Mesendoderm (in vitro differentiated cells): ENCODE measurements around the gene PRKCSH.

Source experiments
- DNase-seq: peaks from one replicate; pipeline ENCODE4 v3.0.0; 2013
- H2AK5ac ChIP-seq: 2 replicates; pipeline ENCODE4 v1.6.1; 2013; ENCODE audit warnings: low read length, inconsistent platforms
- H2BK120ac ChIP-seq: 2 replicates; pipeline ENCODE4 v1.6.1; 2013; ENCODE audit warnings: low read depth, mild to moderate bottlenecking, low read length, moderate library complexity, mixed read lengths
- H2BK15ac ChIP-seq: replicated peaks from 2 replicates; pipeline ENCODE4 v1.6.1; 2013; ENCODE audit warnings: low read depth, mild to moderate bottlenecking, moderate library complexity
- H2BK5ac ChIP-seq: 2 replicates; pipeline ENCODE4 v1.6.1; 2013; ENCODE audit warnings: low read length, inconsistent platforms
- H3K18ac ChIP-seq: 2 replicates; pipeline ENCODE4 v1.6.1; 2013; ENCODE audit warnings: mild to moderate bottlenecking, low read length, mixed read lengths
- H3K23ac ChIP-seq: one replicate; pipeline ENCODE4 v1.6.1; 2013; ENCODE audit warnings: low read length
- H3K27ac ChIP-seq: 2 replicates; pipeline ENCODE4 v1.5.1; 2013; ENCODE audit warnings: low read depth, mild to moderate bottlenecking, inconsistent platforms, low read length, moderate library complexity
- H3K27me3 ChIP-seq: 2 replicates; pipeline ENCODE4 v1.6.1; 2013; ENCODE audit warnings: low read length, control low read depth, mild to moderate bottlenecking, inconsistent platforms; ENCODE audit not compliant: insufficient read depth, poor library complexity
- H3K36me3 ChIP-seq: 2 replicates; pipeline ENCODE4 v1.6.1; 2013; ENCODE audit warnings: low read length, inconsistent platforms; ENCODE audit not compliant: control insufficient read depth, insufficient read depth
- H3K4ac ChIP-seq: one replicate; pipeline ENCODE4 v1.6.1; 2013; ENCODE audit warnings: low read depth, mild to moderate bottlenecking, low read length, moderate library complexity
- H3K4me1 ChIP-seq: 2 replicates; pipeline ENCODE4 v1.6.1; 2013; ENCODE audit warnings: low read depth, low read length, inconsistent platforms; ENCODE audit not compliant: control insufficient read depth
- H3K4me2 ChIP-seq: 2 replicates; pipeline ENCODE4 v1.6.1; 2013; ENCODE audit warnings: low read length
- H3K4me3 ChIP-seq: 2 replicates; pipeline ENCODE4 v1.5.1; 2013; ENCODE audit warnings: mild to moderate bottlenecking, low read length
- H3K56ac ChIP-seq: one replicate; pipeline ENCODE4 v1.6.1; 2013; ENCODE audit warnings: low read length
- H3K79me1 ChIP-seq: 2 replicates; pipeline ENCODE4 v1.6.1; 2013; ENCODE audit warnings: low read length, inconsistent platforms
- H3K79me2 ChIP-seq: 2 replicates; pipeline ENCODE4 v1.6.1; 2013; ENCODE audit warnings: mild to moderate bottlenecking, low read length; ENCODE audit not compliant: control insufficient read depth, insufficient read depth
- H3K9ac ChIP-seq: 2 replicates; pipeline ENCODE4 v1.6.1; 2013; ENCODE audit warnings: low read length, inconsistent platforms
- H4K5ac ChIP-seq: one replicate; pipeline ENCODE4 v1.6.1; 2013; ENCODE audit warnings: low read length
- H4K8ac ChIP-seq: one replicate; pipeline ENCODE4 v1.6.1; 2013; ENCODE audit warnings: low read depth, mild to moderate bottlenecking, control low read depth, low read length, moderate library complexity
- WGBS: extraction: QIAGEN DNeasy Blood & Tissue Kit; methylation state at CpG from one replicate; pipeline ENCODE4 v1.1.7; 2013; ENCODE audit warnings: low lambda C conversion rate, missing lambda C conversion rate; ENCODE audit not compliant: insufficient coverage; ENCODE audit errors: extremely low coverage; 5-methylcytosine and 5-hydroxymethylcytosine counted together

PRKCSH gene

DNA sequence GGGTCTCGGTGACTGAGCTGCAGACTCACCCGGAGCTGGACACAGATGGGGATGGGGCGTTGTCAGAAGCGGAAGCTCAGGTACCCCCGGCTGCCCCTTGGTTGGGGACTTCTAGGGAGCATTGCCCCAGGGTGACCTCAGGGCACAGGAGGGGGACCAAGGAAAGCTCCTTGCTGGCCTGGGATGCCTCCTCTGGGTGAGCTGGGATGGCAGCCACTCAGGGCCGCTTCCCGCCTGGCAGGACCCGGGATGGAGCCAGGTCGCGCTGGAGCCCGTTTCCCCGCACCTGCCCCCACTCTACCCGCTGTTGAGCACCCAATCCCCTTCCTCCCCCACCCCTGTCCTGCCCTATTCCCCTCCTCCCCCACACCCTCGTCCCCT is 10.8 kb downstream of the PRKCSH start:
- Histone ChIP-seq H2AK5ac (no peak overlapping the region), H3K79me2 (no peaks in the 10 kb centered on the region), H3K18ac (no peak overlapping the region), H4K8ac (no peak overlapping the region), H3K9ac (no peak overlapping the region), H3K23ac (no peak overlapping the region), H3K4ac (no peak overlapping the region), H3K4me2 (no peak overlapping the region), H2BK120ac (no peak overlapping the region), H3K27ac (no peak overlapping the region), H3K4me1 (no peaks in the 10 kb centered on the region), H4K5ac (no peak overlapping the region), H2BK5ac (no peak overlapping the region), H2BK15ac (no peak overlapping the region), H3K27me3 (no peaks in the 10 kb centered on the region), H3K4me3 (no peak overlapping the region), H3K56ac (no peak overlapping the region), H3K36me3 (peaks cover 13% of the 10 kb centered on the region), H3K79me1 (peaks cover 2% of the 10 kb centered on the region)
- no CpG with 5 or more reads among the region's 14 CpGs for WGBS
- DNase-seq = no peak

DNA sequence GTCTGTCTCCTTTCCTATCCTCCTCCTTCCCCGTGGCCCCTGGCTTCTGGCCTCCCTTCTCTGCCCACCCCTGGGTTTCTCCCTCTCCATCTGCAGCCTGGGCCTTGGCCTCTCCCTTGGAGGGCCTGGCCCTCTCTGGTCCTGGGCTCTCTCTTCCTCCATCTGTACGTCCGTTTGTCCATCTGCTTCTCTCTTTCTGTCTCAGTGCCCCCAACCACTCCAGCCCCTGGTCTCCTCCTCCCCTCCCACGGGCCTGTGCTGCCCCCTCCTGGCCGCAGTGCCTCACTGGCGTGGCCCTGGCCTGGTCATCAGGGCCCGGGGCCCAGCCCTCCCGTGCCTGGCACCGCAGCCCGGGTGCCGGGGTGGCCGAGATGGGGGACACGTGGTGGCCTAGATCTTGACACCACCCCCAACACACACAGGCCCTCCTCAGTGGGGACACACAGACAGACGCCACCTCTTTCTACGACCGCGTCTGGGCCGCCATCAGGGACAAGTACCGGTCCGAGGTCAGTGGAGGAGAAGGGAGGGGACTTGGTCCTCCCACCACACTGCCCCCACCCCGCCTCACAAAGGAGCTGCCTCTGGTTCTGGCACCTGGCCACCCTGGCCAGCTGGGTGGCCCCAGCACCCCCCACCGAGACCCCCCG is 11.3 kb downstream of the PRKCSH start:
- H3K79me2 ChIP-seq = no peaks in the 10 kb centered on the region
- no peak overlapping the region for H3K27ac ChIP-seq
- H3K4me1 ChIP-seq = no peaks in the 10 kb centered on the region
- peak; percentile 56 for DNase-seq
- H2BK120ac ChIP-seq = no peak overlapping the region
- H3K4me2 ChIP-seq = no peak overlapping the region
- H3K79me1 ChIP-seq = peaks cover under 1% of the 10 kb centered on the region
- H2AK5ac ChIP-seq = no peak overlapping the region
- H4K5ac ChIP-seq = no peak overlapping the region
- no peak overlapping the region for H3K23ac ChIP-seq
- no peaks in the 10 kb centered on the region for H3K27me3 ChIP-seq
- no peak overlapping the region for H2BK5ac ChIP-seq
- no peak overlapping the region for H2BK15ac ChIP-seq
- no peak overlapping the region for H4K8ac ChIP-seq
- no peak overlapping the region for H3K4ac ChIP-seq
- no peak overlapping the region for H3K56ac ChIP-seq
- H3K36me3 ChIP-seq = peaks cover 9% of the 10 kb centered on the region
- no CpG with 5 or more reads among the region's 23 CpGs for WGBS
- no peak overlapping the region for H3K4me3 ChIP-seq
- H3K9ac ChIP-seq = no peak overlapping the region
- no peak overlapping the region for H3K18ac ChIP-seq

DNA sequence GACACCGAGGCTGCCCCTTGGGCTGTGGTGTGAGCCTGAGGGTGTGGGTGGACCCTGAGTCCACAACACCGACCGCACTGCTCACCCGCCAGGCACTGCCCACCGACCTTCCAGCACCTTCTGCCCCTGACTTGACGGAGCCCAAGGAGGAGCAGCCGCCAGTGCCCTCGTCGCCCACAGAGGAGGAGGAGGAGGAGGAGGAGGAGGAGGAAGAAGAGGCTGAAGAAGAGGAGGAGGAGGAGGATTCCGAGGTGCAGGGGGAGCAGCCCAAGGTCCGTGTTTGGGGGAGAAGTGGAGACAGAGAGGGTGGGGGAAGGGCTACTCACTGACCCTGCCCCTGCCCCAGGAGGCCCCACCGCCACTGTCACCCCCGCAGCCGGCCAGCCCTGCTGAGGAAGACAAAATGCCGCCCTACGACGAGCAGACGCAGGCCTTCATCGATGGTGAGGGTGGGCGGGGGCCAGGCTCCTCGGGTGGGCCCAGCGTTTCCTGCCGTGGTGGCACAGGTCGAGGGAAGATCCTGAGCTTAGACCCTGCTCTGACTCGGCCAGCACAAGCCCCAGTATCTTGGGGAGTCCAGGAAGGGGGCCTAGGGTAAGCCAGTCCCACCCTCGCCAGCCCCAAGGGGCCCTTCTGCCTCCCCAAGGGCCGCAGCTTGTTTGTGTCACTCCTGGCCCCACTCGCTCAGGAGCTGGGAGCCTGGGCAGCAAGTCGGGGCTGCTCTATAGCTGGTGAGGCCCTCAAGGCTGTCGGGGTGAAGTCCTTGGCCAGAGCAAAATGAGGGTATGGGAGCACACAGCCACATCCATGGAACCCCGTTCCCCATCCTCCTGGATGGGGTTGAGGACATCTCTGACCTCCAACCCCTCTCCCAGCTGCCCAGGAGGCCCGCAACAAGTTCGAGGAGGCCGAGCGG is 12.2 kb downstream of the PRKCSH start:
- Histone ChIP-seq H3K18ac (no peak overlapping the region), H2BK5ac (no peak overlapping the region), H3K79me1 (no peaks in the 10 kb centered on the region), H3K4me3 (no peak overlapping the region), H3K56ac (no peak overlapping the region), H2BK15ac (no peak overlapping the region), H2BK120ac (no peak overlapping the region), H3K4me1 (no peaks in the 10 kb centered on the region), H3K4ac (no peak overlapping the region), H3K4me2 (no peak overlapping the region), H3K27ac (no peak overlapping the region), H3K36me3 (peaks cover 7% of the 10 kb centered on the region), H3K9ac (no peak overlapping the region), H3K23ac (no peak overlapping the region), H4K5ac (no peak overlapping the region), H4K8ac (no peak overlapping the region), H3K79me2 (no peaks in the 10 kb centered on the region), H2AK5ac (no peak overlapping the region), H3K27me3 (no peaks in the 10 kb centered on the region)
- no CpG with 5 or more reads among the region's 35 CpGs for WGBS
- DNase-seq = no peak

DNA sequence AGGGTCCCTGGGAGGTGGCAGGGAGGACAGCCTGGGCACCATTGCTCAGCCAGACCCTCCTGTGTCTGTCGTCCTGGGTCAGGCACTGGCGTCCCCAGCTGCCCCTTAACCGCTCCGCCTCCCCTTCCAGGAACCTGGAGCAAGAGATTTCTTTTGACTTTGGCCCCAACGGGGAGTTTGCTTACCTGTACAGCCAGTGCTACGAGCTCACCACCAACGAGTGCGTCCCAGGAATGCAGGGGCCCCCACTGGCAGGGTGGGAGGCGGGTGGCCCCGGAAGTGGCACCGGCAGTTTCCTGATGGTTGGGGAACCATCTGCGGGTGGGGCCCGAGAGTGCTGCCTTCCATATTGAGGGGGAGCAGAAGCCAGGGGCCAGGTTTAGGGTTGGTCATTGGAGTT is 13.0 kb downstream of the PRKCSH start:
- Histone ChIP-seq H3K27me3 (no peaks in the 10 kb centered on the region), H2AK5ac (no peak overlapping the region), H3K4me1 (no peaks in the 10 kb centered on the region), H2BK15ac (no peak overlapping the region), H3K27ac (no peak overlapping the region), H2BK5ac (no peak overlapping the region), H3K79me2 (no peaks in the 10 kb centered on the region), H3K4me3 (no peak overlapping the region), H3K56ac (no peak overlapping the region), H3K79me1 (no peaks in the 10 kb centered on the region), H3K9ac (no peak overlapping the region), H4K8ac (no peak overlapping the region), H3K4me2 (no peak overlapping the region), H3K23ac (no peak overlapping the region), H2BK120ac (no peak overlapping the region), H3K36me3 (peaks cover 7% of the 10 kb centered on the region), H4K5ac (no peak overlapping the region), H3K18ac (no peak overlapping the region), H3K4ac (no peak overlapping the region)
- no peak for DNase-seq
- WGBS = no CpG with 5 or more reads among the region's 13 CpGs

DNA sequence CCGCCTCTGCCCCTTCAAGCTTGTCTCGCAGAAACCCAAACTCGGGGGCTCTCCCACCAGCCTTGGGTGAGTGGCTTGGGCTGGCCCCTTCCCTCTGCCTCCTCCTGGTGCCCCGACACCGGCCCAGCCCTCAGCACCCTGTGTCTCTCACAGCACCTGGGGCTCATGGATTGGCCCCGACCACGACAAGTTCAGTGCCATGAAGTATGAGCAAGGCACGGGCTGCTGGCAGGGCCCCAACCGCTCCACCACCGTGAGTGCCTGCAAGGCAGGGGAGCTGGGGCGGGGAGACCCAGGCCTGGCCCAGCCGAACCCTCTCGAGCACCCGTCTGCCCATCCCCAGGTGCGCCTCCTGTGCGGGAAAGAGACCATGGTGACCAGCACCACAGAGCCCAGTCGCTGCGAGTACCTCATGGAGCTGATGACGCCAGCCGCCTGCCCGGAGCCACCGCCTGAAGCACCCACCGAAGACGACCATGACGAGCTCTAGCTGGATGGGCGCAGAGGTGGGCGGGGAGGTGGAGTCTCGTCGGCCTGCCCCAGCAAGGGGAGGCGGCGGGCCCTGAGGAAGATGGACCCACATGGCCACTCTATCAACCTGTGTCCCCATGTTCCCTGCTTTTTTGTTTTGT is 13.6 kb downstream of the PRKCSH start:
- no peaks in the 10 kb centered on the region for H3K79me2 ChIP-seq
- no peak overlapping the region for H3K23ac ChIP-seq
- no peak overlapping the region for H3K4ac ChIP-seq
- no peak overlapping the region for H3K27ac ChIP-seq
- no peaks in the 10 kb centered on the region for H3K4me1 ChIP-seq
- H4K5ac ChIP-seq = no peak overlapping the region
- WGBS = no CpG with 5 or more reads among the region's 31 CpGs
- H3K4me2 ChIP-seq = no peak overlapping the region
- no peak overlapping the region for H3K56ac ChIP-seq
- H2AK5ac ChIP-seq = no peak overlapping the region
- H2BK5ac ChIP-seq = no peak overlapping the region
- H3K27me3 ChIP-seq = no peaks in the 10 kb centered on the region
- H2BK120ac ChIP-seq = no peak overlapping the region
- no peak overlapping the region for H3K4me3 ChIP-seq
- H4K8ac ChIP-seq = no peak overlapping the region
- H3K36me3 ChIP-seq = peaks cover 5% of the 10 kb centered on the region
- no peak overlapping the region for H3K9ac ChIP-seq
- no peak overlapping the region for H3K18ac ChIP-seq
- no peak overlapping the region for H2BK15ac ChIP-seq
- DNase-seq = no peak
- H3K79me1 ChIP-seq = no peaks in the 10 kb centered on the region
